ENCODE measurements around the gene LHFPL3. TPM values are rescaled to one million over a fixed set of nuclear protein-coding genes. Genes with fewer than 3 reads are reported as not detected.

LHFPL3 gene
- total and polyA plus RNA-seq, 2 experiments from 2014 or later = 0.24 TPM; not detected in 1

DNA sequence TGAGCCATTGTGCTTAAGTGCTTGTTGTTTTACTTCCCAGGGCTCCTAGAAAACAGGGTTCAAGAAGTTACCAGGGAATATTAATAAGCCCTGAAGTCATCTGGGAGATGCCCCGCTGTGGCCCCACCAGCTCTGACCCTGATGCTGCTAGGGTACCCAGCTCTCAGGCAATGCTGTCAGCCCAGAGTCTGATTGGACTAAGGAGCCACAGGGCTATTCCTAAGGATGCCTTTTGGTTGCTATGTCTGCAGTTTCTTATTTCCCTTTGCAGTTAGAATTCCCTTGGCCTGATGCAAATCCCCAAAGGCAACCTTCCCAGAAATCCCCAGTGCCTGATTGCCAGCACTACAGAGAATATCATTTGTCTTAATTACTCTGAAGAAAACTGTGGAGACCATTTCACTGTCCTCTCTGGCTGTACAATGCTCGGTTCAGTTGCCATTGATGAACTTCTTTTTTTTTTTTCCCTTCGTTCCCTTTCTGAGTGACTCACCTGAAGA, 448.9 kb downstream of the LHFPL3 start:
- Mint-ChIP-seq H3K4me1 (peaks cover 20% of the 10 kb centered on the region), H3K4me3 (no peak overlapping the region), H3K9me3 (no peaks in the 10 kb centered on the region), H3K36me3 (ENCODE audit: low read depth) (no peaks in the 10 kb centered on the region), H3K27ac (no peak overlapping the region), H3K27me3 (ENCODE audit: insufficient read depth, low read depth, poor library complexity) (no peaks in the 10 kb centered on the region)
- no peak overlapping the region for H3K4me2 ChIP-seq
- H3F3A ChIP-seq (replicated peaks; ENCODE audit: low read depth) = no peaks in the 10 kb centered on the region
- H3K4me3 ChIP-seq = no peak overlapping the region
- no peak for DNase-seq (ENCODE audit: low spot score)
- no peak for ATAC-seq
- no peaks in the 10 kb centered on the region for H3K79me2 ChIP-seq (replicated peaks; ENCODE audit: insufficient read depth)
- no peaks in the 10 kb centered on the region; the same call in 1 of the 2 replicates for H3K4me1 ChIP-seq (ENCODE audit: insufficient read depth)
- H2AFZ ChIP-seq = no peak overlapping the region
- no peaks in the 10 kb centered on the region for H3K36me3 ChIP-seq (ENCODE audit: insufficient read depth)
- no peaks in the 10 kb centered on the region for H4K20me1 ChIP-seq (replicated peaks; ENCODE audit: insufficient read depth)
- TF ChIP-seq JUNB (IDR thresholded peaks at IDR 0.05; ENCODE audit: unreplicated experiment) = no peak
- TF ChIP-seq, protein P1, sequence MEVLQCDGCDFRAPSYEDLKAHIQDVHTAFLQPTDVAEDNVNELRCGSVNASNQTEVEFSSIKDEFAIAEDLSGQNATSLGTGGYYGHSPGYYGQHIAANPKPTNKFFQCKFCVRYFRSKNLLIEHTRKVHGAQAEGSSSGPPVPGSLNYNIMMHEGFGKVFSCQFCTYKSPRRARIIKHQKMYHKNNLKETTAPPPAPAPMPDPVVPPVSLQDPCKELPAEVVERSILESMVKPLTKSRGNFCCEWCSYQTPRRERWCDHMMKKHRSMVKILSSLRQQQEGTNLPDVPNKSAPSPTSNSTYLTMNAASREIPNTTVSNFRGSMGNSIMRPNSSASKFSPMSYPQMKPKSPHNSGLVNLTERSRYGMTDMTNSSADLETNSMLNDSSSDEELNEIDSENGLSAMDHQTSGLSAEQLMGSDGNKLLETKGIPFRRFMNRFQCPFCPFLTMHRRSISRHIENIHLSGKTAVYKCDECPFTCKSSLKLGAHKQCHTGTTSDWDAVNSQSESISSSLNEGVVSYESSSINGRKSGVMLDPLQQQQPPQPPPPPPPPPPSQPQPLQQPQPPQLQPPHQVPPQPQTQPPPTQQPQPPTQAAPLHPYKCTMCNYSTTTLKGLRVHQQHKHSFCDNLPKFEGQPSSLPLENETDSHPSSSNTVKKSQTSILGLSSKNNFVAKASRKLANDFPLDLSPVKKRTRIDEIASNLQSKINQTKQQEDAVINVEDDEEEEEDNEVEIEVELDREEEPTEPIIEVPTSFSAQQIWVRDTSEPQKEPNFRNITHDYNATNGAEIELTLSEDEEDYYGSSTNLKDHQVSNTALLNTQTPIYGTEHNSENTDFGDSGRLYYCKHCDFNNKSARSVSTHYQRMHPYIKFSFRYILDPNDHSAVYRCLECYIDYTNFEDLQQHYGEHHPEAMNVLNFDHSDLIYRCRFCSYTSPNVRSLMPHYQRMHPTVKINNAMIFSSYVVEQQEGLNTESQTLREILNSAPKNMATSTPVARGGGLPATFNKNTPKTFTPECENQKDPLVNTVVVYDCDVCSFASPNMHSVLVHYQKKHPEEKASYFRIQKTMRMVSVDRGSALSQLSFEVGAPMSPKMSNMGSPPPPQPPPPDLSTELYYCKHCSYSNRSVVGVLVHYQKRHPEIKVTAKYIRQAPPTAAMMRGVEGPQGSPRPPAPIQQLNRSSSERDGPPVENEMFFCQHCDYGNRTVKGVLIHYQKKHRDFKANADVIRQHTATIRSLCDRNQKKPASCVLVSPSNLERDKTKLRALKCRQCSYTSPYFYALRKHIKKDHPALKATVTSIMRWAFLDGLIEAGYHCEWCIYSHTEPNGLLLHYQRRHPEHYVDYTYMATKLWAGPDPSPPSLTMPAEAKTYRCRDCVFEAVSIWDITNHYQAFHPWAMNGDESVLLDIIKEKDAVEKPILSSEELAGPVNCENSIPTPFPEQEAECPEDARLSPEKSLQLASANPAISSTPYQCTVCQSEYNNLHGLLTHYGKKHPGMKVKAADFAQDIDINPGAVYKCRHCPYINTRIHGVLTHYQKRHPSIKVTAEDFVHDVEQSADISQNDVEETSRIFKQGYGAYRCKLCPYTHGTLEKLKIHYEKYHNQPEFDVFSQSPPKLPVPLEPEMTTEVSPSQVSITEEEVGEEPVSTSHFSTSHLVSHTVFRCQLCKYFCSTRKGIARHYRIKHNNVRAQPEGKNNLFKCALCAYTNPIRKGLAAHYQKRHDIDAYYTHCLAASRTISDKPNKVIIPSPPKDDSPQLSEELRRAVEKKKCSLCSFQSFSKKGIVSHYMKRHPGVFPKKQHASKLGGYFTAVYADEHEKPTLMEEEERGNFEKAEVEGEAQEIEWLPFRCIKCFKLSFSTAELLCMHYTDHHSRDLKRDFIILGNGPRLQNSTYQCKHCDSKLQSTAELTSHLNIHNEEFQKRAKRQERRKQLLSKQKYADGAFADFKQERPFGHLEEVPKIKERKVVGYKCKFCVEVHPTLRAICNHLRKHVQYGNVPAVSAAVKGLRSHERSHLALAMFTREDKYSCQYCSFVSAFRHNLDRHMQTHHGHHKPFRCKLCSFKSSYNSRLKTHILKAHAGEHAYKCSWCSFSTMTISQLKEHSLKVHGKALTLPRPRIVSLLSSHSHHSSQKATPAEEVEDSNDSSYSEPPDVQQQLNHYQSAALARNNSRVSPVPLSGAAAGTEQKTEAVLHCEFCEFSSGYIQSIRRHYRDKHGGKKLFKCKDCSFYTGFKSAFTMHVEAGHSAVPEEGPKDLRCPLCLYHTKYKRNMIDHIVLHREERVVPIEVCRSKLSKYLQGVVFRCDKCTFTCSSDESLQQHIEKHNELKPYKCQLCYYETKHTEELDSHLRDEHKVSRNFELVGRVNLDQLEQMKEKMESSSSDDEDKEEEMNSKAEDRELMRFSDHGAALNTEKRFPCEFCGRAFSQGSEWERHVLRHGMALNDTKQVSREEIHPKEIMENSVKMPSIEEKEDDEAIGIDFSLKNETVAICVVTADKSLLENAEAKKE (CRISPR knock-in tag; IDR thresholded peaks at IDR 0.05) = no peak
- TF ChIP-seq REST (IDR thresholded peaks at IDR 0.05; ENCODE audit: unreplicated experiment) = no peak
- TF ChIP-seq POLR2AphosphoS5 (IDR thresholded peaks at IDR 0.05; ENCODE audit: low read depth) = no peak
- no peak for TF ChIP-seq NANOG (IDR thresholded peaks at IDR 0.05; ENCODE audit: borderline replicate concordance)
- TF ChIP-seq STAT1 (IDR thresholded peaks at IDR 0.05; ENCODE audit: unreplicated experiment) = no peak
- TF ChIP-seq, protein P2, sequence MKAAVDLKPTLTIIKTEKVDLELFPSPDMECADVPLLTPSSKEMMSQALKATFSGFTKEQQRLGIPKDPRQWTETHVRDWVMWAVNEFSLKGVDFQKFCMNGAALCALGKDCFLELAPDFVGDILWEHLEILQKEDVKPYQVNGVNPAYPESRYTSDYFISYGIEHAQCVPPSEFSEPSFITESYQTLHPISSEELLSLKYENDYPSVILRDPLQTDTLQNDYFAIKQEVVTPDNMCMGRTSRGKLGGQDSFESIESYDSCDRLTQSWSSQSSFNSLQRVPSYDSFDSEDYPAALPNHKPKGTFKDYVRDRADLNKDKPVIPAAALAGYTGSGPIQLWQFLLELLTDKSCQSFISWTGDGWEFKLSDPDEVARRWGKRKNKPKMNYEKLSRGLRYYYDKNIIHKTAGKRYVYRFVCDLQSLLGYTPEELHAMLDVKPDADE (IDR thresholded peaks at IDR 0.05) = no peak
- peaks cover 9% of the 10 kb centered on the region; the same call in 1 of the 2 replicates for H3K9me2 ChIP-seq (ENCODE audit: insufficient read depth)
- H3K27ac ChIP-seq (ENCODE audit: low read depth) = no peak overlapping the region
- H3K27me3 ChIP-seq (ENCODE audit: insufficient read depth) = no peaks in the 10 kb centered on the region
